Measurements from ENCODE around the gene GFOD2.
"Not testable (repeated sequence)": the region's sequence is repeated elsewhere in the genome, so short reads cannot be mapped to it uniquely, and the experiment has no call there.

GFOD2 gene, protein sequence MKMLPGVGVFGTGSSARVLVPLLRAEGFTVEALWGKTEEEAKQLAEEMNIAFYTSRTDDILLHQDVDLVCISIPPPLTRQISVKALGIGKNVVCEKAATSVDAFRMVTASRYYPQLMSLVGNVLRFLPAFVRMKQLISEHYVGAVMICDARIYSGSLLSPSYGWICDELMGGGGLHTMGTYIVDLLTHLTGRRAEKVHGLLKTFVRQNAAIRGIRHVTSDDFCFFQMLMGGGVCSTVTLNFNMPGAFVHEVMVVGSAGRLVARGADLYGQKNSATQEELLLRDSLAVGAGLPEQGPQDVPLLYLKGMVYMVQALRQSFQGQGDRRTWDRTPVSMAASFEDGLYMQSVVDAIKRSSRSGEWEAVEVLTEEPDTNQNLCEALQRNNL

DNA sequence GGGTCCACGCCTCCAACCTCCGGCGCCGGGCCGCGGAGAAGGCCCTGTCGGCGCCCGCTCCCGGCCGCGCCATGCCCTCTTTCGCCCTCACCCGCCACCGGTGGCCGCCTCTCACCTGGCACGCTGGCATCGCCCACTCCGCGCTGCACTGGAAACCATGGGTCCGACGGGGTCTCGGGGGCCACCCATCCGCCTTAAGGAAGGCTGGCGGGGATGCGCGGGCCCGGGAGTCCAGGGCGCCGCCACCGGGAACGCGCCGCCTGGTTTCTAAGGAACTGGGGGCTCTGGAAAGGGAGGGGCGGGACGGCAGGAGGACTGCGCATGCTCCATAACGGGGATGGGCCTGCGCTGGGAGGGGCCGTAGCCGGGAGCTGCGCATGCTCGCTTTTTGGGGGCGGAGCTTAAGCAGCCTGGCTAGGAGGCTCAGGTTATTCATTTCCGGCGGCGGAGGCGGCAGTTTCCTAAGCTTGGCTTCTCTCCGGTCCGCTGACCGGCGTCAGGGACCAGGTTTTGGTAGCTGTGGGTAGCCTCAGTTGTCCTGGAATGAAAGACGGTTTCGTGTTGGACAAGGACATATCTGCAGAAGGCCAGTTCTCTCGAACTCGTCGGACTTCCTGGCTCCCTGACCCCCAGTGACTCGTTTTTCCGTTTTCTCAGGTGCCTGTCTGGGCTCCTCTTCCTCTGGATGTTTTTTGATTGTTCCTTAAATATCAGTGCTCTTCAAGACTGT is at the start of gene GFOD2:
Gene GFOD2, minus strand, starts transcription at position 269 of the 730 bp plus-strand sequence. CDS start 33,601 bp downstream, outside the sequence.
- peak; percentile 94 to 95 for DNase-seq (ENCODE audit: low read depth in 2 of 2)

DNA sequence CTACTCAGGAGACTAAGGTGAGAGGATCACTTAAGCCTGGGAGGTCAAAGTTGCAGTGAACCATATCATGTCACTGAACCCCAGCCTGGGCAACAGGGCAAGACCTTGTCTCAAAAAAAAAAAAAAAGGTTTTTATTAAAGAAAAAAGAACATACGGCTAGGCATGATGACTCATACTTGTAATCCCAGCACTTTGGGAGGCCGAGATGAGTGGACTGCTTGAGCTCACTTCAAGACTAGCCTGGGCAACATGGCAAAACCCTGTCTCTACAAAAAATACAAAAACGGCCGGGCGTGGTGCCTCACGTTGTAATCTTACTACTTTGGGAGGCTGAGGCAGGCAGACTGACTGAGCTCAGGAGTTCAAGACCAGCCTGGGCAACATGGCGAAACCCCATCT is 48.8 kb upstream of the GFOD2 start:
- no peak for DNase-seq (ENCODE audit: low read depth in 2 of 2)

DNA sequence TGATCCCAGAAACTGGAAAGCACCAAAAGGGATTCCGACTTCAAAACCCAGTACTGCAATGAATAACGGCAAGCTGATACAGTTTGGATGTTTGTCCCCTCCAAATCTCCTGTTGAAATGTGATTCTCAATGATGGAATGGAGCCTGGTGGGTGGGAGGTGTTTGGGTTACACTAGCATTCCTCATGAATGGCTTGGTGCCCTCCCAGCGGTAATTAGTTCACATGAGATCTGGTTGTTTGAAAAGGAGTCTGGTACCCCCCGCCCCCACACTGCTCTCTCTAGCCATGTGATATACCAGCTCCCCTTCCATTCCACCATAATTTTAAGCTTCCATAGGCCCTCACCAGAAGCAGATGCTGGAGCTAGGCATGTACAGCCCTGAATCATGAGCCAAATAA is 47.2 kb upstream of the GFOD2 start:
- DNase-seq (ENCODE audit: low read depth in 2 of 2): no peak

DNA sequence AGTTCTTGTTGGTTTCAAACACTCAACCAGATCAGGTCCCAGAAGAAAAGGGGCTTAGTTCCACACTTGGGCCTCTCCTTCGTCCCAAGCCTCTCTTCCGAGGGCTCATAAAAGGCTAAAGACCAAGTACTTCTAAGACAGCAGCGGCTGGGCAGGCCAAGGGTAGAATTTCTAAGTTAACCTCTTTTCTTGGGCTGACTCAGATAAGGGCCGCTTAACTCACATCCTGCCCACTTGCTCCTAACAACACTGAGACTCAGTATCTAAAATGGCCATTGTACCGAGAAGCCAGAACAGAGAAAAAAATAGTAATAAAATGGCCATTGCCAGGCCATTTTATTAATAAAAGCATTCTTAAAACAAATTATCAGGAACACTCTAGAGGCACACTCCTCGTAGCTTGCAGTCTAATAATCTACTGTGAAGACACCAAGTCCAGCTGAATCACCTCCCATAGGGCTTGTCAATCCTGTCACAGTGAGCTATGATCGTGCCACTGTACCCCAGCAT is 45.1 kb upstream of the GFOD2 start:
- DNase-seq (ENCODE audit: low read depth in 2 of 2): no peak

DNA sequence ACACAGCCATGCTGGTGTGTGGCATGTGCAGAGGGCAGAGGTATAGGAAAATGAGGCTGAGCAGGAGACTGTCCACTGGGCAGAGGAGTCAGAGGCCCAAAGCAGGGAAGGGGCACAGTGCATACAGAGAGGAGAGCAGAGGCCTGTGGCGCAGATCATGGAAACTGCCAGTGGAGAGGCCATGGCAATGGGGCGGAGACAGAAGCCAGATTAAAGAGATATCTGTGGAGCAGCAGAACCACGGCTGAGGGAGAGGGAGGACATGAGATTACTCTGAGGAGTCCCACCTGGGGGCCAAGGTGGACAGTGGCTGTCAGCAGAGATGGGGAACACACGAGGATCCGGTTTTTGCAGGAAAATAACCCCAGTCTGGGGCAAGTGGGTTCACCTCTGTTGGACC is 44.0 kb upstream of the GFOD2 start:
- DNase-seq (ENCODE audit: low read depth in 2 of 2): no peak

DNA sequence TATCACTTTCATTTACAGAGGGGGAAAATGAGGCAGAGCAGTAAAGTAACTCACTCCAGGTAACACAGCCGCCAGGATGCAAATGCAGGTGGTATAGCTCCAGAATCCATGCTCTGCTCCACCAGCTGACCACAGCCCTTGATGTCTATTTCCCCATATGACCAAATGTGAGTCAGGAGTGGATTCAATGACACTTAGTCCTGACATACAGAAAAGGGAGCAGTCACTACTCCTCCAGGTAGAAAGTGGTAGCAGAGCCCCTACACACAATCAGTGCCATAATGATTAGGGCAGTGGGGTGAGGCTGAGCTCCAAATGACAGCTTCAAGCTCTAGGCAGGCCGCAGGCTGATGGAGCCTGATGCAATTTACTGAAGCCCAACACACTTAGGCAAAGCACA is 43.3 kb upstream of the GFOD2 start:
- no peak for DNase-seq (ENCODE audit: low read depth in 2 of 2)

DNA sequence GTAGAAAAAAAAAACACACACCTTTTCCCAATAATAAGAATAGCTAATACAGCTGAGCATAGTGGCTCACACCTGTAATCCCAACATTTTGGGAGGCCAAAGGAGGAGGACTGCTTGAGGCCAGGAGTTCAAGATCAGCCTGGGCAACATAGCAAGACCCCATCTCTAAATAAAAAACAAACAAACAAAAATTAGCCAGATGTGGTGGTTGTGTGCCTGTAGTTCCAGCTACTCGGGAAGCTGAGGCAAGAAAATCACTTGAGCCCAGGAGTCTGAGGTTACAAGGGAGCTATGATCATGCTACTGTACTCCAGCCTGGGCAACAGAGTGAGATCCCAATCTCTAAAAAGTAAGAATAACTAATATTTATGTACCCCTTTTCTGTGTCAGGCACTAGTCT is 42.8 kb upstream of the GFOD2 start:
- no peak for DNase-seq (ENCODE audit: low read depth in 2 of 2)

DNA sequence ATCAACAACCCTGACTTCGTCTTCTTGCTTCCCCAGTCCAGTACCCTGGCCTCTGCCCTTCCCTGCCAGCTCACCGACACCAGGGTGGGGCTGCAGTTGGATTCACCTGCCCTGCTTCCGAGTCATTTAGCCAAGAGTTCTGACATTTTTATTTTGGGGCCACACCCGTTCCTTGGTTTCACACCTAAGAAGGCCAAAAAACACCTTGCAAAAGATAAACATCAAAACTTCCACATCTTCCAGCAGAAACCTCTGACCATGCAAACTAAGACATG is 41.8 kb upstream of the GFOD2 start:
- DNase-seq (ENCODE audit: low read depth in 2 of 2): no peak

DNA sequence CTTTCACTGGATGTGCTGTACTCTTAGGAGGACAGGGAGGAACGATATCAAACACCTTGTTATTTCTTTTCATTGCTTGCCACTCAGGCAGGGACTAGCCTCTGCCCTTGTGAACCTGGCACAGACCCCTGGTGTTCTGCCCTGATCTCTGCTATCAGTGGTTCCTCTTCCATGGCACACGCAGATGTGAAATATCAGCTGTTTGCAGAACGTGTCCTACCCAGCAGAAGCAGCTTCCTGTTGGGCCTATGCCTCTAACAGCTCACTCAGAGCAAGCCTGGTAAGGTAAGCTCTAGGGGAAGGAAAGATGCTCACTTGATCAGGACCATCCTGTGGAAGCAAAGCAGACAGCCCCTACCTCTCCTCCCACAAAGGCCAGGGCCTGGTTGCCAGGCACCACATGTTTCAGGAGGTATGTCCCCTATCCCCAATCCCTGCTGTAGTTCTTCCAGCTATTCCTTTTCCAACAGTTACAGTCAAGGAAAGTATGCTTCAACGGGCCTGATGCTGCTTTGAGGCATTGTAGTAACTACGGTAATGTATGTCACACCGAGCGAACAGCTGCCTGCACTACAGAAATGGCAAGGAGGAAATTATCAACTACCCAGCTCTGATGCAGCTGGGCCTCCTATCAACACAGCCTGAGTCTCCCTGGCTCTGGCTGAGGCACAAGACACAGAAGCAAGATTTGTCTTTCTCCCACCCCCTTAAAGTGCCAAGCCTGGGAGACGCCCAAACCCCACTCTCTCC is 41.3 kb upstream of the GFOD2 start:
- DNase-seq (ENCODE audit: low read depth in 2 of 2): no peak

DNA sequence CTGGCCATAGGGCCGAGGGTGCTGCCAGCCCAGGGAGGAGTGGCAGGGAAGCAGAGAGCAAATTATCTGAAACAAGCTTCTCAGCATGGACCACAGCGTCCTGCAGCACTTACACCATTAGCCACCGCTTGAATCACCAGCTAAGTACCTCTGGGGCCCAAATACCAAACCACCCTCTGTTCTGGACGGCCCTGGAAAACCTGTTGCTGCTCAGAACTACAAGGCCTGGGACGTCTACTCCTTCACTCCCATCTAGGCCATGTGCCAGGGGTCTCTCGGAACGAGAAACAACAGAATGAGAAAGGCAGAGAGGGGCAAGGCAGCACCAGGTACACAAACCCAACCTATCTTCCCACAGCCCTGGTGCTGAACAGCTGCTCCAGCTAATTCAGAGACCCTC is 39.9 kb upstream of the GFOD2 start:
- no peak for DNase-seq (ENCODE audit: low read depth in 2 of 2)

DNA sequence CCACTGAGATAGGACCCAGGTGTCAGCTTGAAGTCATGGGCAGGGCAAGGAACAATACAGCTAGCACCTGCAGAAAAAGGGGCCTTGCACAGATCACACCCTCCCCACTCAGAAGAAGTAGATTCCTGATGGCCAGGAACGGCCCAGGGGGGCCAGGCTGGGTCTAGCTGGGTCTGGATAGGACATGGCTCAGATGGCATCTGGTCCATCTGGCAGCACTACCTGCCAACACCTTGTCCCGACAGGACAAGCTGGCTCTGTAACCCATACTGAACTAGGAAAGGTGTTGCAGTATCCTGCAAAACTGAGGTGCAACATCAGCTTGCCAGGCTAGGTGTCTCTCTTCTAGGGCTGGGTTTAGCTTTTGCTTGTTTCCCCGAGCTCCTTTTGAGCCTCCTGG is 38.9 kb upstream of the GFOD2 start:
- DNase-seq (ENCODE audit: low read depth in 2 of 2): no peak

DNA sequence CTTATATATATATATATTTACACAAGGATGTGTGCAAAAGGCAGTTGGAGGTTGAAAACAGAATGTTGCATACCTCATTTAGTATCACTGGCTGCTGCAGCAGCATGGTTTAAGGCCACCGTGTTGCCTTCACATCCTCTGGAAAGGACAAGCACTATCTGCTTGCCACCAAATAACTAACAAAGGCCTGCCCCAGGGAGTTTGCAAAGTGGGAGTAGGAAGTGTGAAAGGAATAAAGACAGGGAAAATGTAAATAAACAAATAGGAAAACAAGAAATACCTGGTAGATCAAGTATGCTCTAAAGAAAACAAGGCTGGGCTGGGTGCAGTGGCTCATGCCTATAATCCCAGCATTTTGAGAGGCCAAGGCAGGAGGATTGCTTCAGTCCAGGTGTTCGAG is 33.5 kb upstream of the GFOD2 start:
- no peak for DNase-seq (ENCODE audit: low read depth in 2 of 2)

DNA sequence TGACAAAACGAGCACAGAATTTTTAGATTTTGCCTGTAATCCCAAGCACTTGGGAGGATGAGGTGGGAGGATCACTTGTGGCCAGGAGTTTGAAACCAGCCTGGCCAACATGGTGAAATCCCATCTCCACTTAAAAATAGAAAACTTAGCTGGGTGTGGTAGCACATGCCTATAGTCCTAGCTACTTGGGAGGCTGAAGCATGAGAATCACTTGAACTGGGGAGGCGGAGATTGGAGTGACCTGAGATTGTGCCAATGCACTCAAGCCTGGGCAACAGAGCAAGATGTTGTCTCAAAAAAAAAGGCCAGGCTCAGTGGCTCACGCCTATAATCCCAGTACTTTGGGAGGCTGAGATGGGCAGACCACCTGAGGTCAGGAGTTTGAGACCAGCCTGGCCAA is 32.2 kb upstream of the GFOD2 start:
- DNase-seq (ENCODE audit: low read depth in 2 of 2): not testable (repeated sequence)

DNA sequence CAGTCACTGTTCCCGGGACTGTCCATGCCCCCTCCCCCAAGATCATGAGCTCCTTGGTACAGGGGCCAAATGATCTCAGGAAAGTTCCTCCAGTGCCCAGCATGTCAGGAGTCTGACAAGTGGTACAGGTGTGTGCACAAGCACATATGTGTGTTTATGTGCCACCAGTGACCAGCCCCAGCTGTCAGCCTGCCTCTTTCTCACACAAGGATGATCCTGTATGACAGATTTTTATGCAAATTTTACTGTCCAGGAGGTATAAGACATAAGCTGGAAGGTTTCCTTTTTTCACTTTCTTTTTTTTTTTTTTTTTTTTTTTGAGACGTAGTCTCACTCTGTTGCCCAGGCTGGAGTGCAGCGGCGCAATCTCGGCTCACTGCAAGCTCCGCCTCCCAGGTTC is 31.4 kb upstream of the GFOD2 start:
- no peak for DNase-seq (ENCODE audit: low read depth in 2 of 2)

DNA sequence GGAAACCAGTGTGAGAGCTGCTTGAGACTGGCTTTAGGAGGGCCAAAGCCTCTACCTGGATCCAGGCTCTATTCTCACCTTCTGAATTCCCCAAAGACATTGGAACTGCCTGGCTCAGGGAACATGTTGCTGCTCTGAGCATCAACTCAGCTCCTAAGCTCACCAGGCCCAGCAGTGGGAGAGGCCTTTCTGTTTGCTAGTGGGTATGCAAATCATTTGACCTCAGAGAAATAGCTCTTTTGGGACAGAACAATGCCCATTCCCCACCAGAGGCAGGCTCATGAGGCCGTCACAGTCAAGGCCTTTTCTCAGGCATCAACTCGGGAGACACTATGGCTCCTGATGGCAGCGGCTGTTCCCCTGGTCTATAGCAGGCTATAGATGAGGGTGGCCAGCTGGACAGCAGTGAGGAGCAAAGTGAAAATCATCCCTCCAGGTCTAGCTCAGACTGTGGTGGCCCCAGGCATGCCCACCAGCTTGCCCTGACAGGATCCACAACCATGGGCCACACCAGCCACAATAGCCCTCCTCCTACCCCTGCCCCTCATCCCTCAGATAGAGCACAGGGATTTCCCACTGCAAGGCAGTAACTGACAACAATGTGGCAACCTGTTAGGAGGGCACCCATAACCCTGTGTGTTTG is 30.4 kb upstream of the GFOD2 start:
- no peak for DNase-seq (ENCODE audit: low read depth in 2 of 2)

DNA sequence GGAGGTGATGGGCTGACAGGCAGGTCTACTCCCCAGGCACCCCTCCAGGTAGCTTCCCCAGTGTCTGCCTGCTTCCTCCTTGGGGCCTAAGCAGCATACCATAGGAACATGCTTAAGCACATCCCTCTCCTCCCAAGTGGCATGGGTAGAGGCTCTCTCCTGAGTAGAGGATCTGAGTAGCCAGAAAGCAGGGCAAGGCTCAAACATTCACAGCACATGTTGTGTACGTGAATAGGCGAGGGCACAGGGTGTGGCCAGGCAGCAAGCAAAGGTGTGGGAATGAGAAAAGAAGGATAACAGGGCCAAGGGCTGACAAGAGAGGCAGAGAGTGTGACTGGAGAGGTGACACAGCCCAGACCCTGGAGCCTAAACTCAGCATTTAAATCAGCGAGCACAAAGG is 29.7 kb upstream of the GFOD2 start:
- DNase-seq (ENCODE audit: low read depth in 2 of 2): no peak

DNA sequence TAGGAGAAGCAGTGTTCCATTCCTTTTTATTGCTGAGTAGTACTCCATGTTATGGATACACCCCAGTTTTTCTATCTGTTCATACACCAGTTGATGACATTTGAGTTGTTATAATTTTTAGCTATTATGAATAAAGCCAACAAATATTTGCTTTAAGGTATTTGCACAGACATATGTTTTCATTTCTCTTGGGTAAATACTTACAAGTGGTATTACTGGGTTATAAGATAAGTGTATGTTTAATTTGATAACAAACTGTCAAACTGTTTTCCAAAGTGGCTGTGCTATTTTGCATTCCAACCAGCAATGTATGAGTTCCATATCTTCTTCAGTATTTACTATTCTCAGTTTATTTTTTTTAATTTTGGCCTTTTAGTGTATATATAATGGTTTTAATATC is 27.7 kb upstream of the GFOD2 start:
- no peak for DNase-seq (ENCODE audit: low read depth in 2 of 2)

DNA sequence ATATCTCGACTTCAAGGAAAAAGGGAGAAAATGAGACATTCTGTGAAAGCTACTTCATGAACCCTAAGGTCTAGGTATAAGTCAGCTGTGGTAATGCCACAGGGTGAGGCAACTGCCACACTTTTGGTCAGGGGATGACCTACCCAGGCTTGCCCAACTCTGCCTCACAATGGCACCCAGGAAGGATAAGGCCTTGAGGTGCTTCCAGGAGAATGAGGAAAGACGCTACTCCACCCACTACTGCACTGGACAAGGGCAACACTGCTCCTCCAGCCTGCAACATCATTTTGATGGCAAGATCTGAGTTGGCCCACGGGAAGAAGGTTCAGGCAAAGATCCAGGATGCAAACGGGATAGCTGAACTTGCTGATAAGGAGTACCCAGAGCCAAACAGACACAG is 22.0 kb upstream of the GFOD2 start:
- DNase-seq (ENCODE audit: low read depth in 2 of 2): no peak

DNA sequence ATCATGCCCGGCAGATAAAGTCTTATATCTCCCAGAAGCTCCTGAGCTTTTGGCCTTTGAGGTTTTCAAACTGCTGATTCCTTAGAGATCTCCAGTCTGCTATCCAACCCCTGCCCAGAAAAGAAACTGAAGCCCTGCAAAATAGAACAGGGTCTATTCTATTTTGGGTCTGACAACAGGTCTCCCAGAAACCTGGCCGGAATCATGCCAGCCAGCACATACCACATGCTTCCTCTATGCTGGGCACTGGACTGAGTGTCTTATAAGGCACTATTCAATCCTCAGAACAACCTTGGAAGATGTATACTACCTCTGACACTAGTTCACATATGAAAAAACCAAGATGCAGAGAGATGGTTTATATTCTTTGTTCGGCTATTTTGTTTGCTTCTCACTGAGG is 21.3 kb upstream of the GFOD2 start:
- DNase-seq (ENCODE audit: low read depth in 2 of 2): no peak

DNA sequence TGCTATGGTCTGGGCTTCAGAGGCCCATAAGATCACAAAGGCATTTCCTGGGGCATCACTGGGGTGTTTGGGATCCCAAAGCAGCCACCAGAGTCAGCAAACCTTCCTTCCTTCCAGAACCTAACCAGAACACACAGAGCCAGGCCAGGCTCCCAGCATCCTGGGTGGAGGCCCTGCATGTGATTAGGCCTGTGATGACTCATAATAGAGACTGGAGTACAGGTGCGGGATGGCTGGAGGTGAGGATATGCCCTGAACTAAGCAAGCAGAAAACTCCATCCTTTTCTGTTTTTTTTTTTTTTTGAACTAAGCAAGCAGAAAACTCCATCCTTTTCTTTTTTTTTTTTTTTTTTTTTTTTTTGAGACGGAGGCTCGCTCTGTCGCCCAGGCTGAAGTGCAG is 17.7 kb upstream of the GFOD2 start:
- DNase-seq (ENCODE audit: low read depth in 2 of 2): no peak

DNA sequence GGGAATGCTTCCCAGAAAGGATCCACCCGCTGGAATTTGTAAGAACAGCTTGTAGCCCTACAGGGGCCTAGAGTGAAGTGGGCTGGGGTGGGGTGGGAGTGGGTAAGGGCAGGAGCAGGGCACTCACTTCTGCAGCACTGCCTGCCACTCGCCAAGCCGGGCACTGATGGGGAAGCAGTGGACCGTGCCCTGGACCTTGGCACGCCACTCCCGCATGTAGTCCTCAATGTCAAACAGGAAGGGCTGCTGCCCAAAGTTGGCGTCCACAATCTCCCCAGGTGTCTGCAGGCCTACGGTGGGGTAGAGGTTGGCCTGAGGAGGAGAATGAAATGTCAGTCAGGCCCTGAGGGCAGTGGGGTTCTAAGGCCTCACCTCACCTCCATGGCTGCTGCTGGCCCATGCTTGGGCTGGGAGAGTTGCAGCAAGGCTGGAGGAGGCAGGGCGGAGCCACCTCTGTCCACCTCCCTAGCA is 15.7 kb upstream of the GFOD2 start:
- no peak for DNase-seq (ENCODE audit: low read depth in 2 of 2)

Measured in stimulated activated CD8-positive, alpha-beta memory T cell treated with anti-CD3 and anti-CD28 coated beads, Interleukin-7, amount 100 ng/mL, for 4 hours (primary cell).